OCI-LY1 (cell line): ENCODE data around the gene SHH.

ENCODE experiments used
- EZH2 ChIP-seq: fragments of 200-600 bp; sonication (generic), shearing (Covaris generic); IDR thresholded peaks from 2 replicates; pipeline ENCODE4 v1.8.0; 2017; ENCODE audit warnings: borderline replicate concordance, mixed run types, mild to moderate bottlenecking, antibody characterized with exemption, low read length, moderate library complexity, mixed read lengths
- TF ChIP-seq, protein P1 (sequence below): fragments of 200-600 bp; sonication (generic), shearing (Covaris generic); IDR thresholded peaks from 2 replicates; pipeline ENCODE4 v1.5.1; 2017; ENCODE audit warnings: mild to moderate bottlenecking, antibody characterized with exemption, low read length, moderate library complexity, mixed read lengths

DNA sequence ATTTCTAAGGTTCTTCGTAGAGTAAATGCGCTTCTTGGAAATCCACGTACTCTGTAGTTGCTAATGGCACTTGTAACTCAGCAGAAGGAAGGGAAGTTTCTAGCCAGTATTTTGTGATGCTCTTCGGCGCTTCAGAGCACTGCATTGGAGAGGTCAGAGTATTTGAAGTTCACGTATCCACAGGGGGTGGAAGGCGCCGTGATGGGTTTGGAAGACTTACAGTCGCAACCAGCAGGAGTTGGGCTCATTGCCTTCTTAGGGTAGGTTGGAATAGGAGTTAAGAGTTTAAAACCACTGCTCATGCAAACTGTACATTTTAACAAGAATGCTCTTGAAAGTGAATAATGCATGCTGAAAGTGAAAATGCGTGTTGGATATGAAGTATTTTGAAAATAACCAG is 49.1 kb downstream of the SHH start:
- TF ChIP-seq, protein P1, sequence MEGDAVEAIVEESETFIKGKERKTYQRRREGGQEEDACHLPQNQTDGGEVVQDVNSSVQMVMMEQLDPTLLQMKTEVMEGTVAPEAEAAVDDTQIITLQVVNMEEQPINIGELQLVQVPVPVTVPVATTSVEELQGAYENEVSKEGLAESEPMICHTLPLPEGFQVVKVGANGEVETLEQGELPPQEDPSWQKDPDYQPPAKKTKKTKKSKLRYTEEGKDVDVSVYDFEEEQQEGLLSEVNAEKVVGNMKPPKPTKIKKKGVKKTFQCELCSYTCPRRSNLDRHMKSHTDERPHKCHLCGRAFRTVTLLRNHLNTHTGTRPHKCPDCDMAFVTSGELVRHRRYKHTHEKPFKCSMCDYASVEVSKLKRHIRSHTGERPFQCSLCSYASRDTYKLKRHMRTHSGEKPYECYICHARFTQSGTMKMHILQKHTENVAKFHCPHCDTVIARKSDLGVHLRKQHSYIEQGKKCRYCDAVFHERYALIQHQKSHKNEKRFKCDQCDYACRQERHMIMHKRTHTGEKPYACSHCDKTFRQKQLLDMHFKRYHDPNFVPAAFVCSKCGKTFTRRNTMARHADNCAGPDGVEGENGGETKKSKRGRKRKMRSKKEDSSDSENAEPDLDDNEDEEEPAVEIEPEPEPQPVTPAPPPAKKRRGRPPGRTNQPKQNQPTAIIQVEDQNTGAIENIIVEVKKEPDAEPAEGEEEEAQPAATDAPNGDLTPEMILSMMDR = no peak
- no peak for TF ChIP-seq EZH2
